NB4 (cell line): ENCODE results near the gene ZNF70.

ENCODE experiments used
- CTCF ChIP-seq: IDR thresholded peaks from one replicate; pipeline ENCODE4 v1.5.1; 2012; ENCODE audit warnings: low read depth, low read length
- MAX ChIP-seq: IDR thresholded peaks from 2 replicates; pipeline ENCODE4 v1.6.1; 2011; ENCODE audit warnings: low read depth, low read length
- MYC ChIP-seq: IDR thresholded peaks from 2 replicates; pipeline ENCODE4 v1.6.1; 2011; ENCODE audit warnings: low read depth, low read length
- POLR2A ChIP-seq: IDR thresholded peaks from 2 replicates; pipeline ENCODE4 v1.6.1; 2011; ENCODE audit warnings: mild to moderate bottlenecking; ENCODE audit not compliant: insufficient read length; ENCODE audit errors: extremely low read depth

- no peak for TF ChIP-seq POLR2A
- no peak for TF ChIP-seq CTCF
- no peak for TF ChIP-seq MAX
- no peak for TF ChIP-seq MYC
Measured at GRCh38 chr22:23783265-23784150, 32.6 kb upstream of the ZNF70 start.
